PFSK-1 (cell line): ENCODE measurements around the gene ABHD11.

Source experiments
- POLR2AphosphoS5 ChIP-seq: IDR thresholded peaks from 2 replicates; pipeline ENCODE4 v1.6.1; 2012; ENCODE audit warnings: low read depth, mild to moderate bottlenecking, control low read depth, low read length, moderate library complexity
- REST ChIP-seq, 2 experiments: IDR thresholded peaks; 2 replicates each; pipeline versions ENCODE4 v1.6.1 to v1.8.0; 2011 to 2012; ENCODE audit warnings: low read depth in 2 of 2, low read length in 2 of 2, control low read depth in 1 of 2, inconsistent platforms in 1 of 2, mild to moderate bottlenecking in 1 of 2, moderate library complexity in 1 of 2; ENCODE audit not compliant: insufficient read depth in 1 of 2

- TF ChIP-seq POLR2AphosphoS5 (no peak), REST (IDR thresholded peaks at IDR 0.05; ENCODE audit: insufficient read depth in 1 of 2, low read depth in 2 of 2, low read length in 2 of 2) (no peak)
Observed at GRCh38 chr7:73742753-73743641, 4.4 kb upstream of the ABHD11 start.
